SK-N-DZ (cell line): Measurements from ENCODE around the gene PPP1R27.

Experiments
- DNase-seq: peaks from one replicate; pipeline ENCODE4 v3.0.0-alpha.2; 2015; ENCODE audit warnings: low spot score

PPP1R27 gene

DNA sequence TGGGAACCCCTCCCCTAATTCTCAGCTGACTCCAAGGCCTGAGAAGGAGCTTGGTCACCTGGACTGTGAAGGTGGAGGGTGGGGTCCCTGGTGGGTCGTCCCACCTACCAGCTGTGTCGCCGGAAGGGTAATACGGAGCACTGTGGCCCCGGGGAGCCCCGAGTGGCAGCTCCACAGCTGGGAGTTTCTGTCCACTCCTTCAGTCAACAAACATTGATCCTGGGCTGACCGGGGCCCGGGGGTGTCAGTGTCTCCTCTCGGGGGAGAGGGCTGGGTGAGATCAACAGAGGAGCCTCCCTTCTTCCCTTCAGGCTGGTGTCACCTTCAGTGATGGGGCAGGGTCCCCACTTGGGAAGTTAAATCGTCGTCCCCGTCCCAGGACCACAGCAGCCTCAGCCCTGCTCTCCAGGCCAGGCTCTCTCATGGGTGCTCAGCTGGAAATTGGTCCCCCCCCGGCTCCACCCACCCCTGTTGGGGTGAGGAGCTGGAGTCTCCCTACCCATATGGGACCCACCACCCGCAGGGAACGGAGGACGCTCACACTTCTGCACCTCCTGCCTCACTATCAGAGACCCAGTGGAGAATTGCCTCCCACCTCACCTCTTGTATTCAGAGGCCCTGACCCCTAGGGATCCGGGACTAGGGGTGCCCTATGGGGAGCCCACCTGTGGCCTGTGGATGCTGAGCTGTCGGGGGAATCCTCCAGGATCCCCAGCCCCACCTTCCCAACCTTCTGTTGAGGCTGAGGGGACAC, 29.0 kb downstream of the PPP1R27 start:
- DNase-seq = no peak

GRCh38 chr17:81804559-81805399, 30.1 kb downstream of the PPP1R27 start:
- DNase-seq = no peak

DNA sequence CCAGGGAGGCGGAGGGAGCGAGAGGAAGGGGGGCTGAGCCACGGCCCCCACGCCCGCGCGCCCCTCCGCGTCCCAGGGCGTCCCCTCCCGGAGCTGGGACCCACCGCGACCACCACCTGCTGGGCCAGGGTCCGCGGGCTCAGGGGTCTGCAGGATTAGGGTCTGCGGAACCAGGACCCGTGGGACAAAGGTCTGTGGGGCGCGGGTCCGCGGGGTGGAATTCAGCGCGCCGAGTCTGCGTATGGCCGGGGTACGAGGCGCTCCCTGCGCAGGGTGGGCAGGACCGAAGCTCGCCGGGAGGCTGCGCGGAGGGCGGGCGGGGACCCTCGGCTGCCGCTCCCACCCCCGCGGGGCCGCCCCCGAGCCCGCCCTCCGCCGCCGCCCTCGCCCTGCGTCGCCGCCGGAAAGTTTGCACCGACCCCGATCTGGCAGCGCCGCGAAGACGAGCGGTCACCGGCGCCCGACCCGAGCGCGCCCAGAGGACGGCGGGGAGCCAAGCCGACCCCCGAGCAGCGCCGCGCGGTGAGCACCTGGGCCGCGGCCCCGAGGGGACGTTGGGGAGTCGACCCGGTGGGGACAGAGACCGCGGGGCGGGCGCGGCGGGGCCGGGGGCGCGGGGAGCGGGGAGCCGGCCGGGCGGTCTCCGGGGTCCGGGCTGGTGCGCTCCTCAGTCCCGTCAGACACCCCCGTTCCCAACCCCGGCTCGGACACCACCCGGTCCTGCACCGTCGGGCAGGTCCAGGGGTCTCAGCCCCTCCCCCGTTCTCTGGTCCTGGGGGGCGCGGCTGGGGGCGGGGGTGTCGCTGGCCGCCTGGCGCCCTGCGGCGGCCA, 30.9 kb downstream of the PPP1R27 start, which contains the start of gene GCGR:
GCGR (plus strand) TSS at position 423 of the 831 bp plus-strand sequence. CDS start 4,869 bp downstream, outside the sequence.
- DNase-seq = no peak

DNA sequence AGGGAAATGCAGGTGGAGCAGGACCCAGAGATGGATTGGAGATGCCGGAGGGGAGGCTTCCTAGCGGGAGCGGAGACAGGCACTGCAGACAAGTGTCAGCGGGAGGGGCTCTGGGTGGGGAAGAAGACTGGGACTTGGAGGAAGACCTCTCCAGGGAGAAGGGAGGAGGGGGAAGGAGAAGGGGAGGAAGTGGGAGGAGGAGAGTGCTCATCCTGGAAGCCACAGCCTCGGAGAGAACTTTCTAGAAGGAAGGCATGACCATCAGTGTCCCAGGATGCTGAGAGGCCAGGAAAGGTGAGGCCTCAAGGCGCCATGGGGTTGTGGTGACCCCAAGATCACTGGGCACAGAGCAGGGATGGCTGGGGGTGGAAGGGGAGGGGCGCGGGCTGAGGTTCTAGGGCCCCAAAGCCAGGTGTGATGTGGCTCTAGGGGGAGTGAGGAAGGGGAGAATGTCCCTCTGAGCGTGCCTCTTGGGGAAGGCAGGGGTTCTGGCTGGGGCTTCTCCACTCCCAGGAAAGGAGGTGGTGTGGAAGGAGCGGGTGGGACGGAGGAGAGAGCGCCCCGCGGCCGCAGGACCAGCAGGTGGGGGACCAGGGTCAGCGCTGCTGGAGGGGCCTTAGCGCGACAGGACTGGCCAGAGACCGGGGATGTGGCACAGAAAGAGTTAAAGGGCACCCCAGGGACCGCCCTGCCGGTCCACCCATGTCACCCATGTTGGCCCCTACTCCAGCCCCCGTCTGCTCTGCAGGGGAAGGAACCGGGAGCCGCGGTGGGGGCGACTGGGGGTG, 31.8 kb downstream of the PPP1R27 start:
- DNase-seq = no peak

DNA sequence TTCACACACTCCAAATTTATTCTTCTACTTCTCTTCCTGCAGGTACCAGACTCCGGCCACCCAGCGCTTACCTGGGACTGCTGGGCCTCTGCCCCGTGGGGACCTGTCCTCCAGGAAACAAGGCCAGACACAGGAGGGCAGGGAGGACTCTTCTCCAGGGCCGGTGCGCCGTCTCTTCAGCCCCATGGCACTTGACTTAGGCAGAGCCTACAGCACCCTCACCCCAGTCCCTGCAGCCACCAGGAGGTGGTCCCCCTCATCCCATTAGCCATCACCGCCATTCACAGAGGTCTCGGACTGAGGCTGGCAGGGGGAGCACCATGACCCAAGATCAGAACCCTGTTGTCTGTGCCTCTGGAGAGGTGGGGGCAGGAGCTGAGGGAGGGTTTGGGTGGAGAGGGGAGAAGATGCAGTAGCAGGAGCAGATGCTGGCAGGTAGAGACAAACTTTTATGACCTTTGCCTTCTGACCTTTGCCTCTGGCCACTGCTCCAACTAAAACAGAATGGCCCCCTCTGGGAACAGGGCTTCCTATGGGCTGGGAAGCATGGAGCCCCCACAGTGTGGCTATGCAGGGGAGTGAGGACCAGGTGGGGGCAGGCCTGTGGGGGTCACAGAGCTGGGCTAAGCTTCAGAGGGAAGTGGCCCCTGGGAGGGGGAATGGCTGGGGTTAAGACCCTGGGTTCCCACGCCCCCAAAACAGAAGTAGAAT, 32.6 kb downstream of the PPP1R27 start:
- no peak for DNase-seq

DNA sequence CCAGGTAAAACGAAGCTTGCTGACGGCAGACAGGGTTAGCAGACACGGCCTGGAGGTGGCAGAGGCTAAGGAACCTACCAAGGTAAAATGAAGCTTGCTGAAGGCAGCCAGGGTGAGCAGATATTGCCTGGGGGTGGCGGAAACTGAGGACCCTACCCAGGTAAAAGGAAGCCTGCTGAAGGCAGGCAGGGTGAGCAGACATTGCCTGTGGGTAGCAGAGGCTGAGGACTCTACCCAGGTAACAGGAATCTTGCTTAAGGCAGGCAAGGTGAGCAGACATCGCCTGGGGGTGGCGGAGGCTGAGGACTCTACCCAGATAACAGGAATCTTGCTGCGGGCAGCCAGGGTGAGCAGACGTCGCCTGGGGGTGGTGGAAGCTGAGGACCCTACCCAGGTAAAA, 33.5 kb downstream of the PPP1R27 start:
- no peak for DNase-seq

GRCh38 chr17:81794509-81794908, 40.3 kb downstream of the PPP1R27 start:
- DNase-seq = no peak

- no peak for DNase-seq
Observed at GRCh38 chr17:81794074-81794476, 40.8 kb downstream of the PPP1R27 start.

GRCh38 chr17:81792675-81793615, 41.9 kb downstream of the PPP1R27 start:
- no peak for DNase-seq
